ENCODE measurements around the gene ODAD4.
A peak's percentile ranks its signal among the peaks of the same experiment; 100 is the strongest.

ODAD4 gene

DNA sequence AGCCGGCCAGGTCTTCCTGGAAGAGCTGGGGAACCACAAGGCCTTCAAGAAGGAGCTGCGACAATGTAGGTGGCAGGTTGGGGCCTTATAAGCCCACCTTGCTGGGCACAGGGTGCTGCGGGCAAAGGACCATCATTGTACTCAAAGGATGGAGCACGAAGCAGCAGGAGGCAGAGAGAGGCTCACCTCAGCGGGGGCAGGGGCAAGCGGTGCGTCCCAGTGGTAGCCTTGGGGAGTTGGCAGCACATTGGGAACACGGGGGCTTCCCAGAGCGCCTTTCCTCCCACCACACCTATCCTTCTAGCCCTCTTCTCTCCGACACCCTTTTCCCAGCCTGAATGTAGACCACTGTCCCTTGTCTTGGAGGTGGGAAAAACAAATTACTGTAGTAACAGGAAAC, 38.3 kb downstream of the ODAD4 start:
- peaks cover 36% of the 10 kb centered on the region for H3K36me3 ChIP-seq (ENCODE audit: control insufficient read depth, insufficient read depth, low read length)
- H3K27me3 ChIP-seq (ENCODE audit: control insufficient read depth, insufficient read depth, low read length, poor library complexity, severe bottlenecking), result no peaks in the 10 kb centered on the region
- H3K4me1 ChIP-seq (ENCODE audit: control insufficient read depth, insufficient read depth, low read length), result peaks cover 11% of the 10 kb centered on the region
- H3K4me3 ChIP-seq (ENCODE audit: insufficient read depth, low read depth, low read length), result no peak overlapping the region
- no peak overlapping the region for H3K27ac ChIP-seq (ENCODE audit: insufficient read depth, low read depth, low read length, poor library complexity, severe bottlenecking)
- no peaks in the 10 kb centered on the region for H3K9me3 ChIP-seq (ENCODE audit: control insufficient read depth, low read length)
- WGBS, 2 experiments, result 96% methylated on average over 10 of the region's 10 CpGs

DNA sequence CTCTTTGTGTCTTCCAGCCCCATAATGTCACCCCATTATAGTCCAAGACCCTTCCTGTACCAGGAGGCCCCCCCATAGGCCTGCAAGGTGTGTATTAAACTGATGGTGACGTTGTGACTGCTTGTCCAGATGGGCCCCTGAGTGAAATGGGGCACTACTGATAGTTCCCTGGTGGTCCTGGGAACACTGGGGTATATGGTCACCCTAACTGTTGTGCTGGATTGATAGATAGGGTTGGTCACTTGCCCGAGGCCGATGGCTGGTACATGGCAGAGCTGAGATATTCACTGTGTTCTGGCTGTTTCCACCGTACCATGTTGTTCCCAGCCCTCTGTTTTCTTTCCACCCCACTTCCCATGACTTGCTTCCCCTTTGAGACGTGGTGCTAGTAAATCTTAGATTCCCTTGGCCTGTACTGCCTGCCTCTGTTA, 40.5 kb downstream of the ODAD4 start:
- no peak overlapping the region for H3K27ac ChIP-seq (ENCODE audit: insufficient read depth, low read depth, low read length, poor library complexity, severe bottlenecking)
- H3K9me3 ChIP-seq (ENCODE audit: control insufficient read depth, low read length), result no peaks in the 10 kb centered on the region
- H3K36me3 ChIP-seq (ENCODE audit: control insufficient read depth, insufficient read depth, low read length), result peaks cover 50% of the 10 kb centered on the region
- no peak overlapping the region for H3K4me3 ChIP-seq (ENCODE audit: insufficient read depth, low read depth, low read length)
- peaks cover 8% of the 10 kb centered on the region for H3K4me1 ChIP-seq (ENCODE audit: control insufficient read depth, insufficient read depth, low read length)
- WGBS, 2 experiments, result 91 to 94% methylated on average over 5 of the region's 5 CpGs
- H3K27me3 ChIP-seq (ENCODE audit: control insufficient read depth, insufficient read depth, low read length, poor library complexity, severe bottlenecking), result no peaks in the 10 kb centered on the region

DNA sequence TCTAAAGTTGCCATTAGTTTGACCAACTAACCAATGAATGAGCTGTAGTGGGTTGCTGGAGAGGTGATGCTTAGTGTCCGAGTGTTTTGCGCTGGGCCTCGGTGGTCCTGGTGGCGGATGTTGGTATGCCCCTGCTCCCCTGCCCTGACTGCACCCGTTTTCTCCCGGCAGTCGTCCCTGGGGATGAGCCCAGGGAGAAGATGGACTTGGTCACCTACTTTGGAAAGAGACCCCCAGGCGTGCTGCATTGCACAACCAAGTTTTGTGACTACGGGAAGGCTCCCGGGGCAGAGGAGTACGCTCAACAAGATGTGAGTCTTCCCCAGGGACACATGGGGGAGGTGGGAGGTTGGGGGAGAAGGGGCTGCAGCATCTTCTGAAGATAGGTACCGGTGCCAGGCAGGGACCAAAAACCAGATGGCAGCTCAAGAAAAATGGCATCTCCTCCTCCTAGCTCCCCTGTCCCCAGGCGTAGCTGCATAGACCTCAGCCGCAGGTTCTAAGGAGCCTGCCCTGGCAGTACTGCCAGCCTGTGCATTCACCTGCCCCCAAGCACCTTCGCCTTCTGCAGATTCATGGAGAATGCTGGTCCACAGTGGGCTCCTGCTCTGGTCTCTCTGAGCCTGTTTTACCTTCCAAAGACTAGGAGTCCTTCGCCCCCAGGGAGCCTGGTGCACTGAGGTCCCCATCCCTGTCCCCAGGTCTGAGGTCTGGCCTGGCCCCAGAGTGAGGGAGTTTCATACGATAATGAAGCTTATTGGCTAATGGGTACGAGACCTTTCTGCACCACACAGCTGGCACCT, 41.5 kb downstream of the ODAD4 start:
- no peak overlapping the region for H3K27ac ChIP-seq (ENCODE audit: insufficient read depth, low read depth, low read length, poor library complexity, severe bottlenecking)
- H3K4me1 ChIP-seq (ENCODE audit: control insufficient read depth, insufficient read depth, low read length), result peaks cover 8% of the 10 kb centered on the region
- no peaks in the 10 kb centered on the region for H3K27me3 ChIP-seq (ENCODE audit: control insufficient read depth, insufficient read depth, low read length, poor library complexity, severe bottlenecking)
- H3K4me3 ChIP-seq (ENCODE audit: insufficient read depth, low read depth, low read length), result no peak overlapping the region
- no peaks in the 10 kb centered on the region for H3K9me3 ChIP-seq (ENCODE audit: control insufficient read depth, low read length)
- H3K36me3 ChIP-seq (ENCODE audit: control insufficient read depth, insufficient read depth, low read length), result peaks cover 58% of the 10 kb centered on the region
- WGBS, 2 experiments, result 91% methylated on average over 18 of the region's 18 CpGs

DNA sequence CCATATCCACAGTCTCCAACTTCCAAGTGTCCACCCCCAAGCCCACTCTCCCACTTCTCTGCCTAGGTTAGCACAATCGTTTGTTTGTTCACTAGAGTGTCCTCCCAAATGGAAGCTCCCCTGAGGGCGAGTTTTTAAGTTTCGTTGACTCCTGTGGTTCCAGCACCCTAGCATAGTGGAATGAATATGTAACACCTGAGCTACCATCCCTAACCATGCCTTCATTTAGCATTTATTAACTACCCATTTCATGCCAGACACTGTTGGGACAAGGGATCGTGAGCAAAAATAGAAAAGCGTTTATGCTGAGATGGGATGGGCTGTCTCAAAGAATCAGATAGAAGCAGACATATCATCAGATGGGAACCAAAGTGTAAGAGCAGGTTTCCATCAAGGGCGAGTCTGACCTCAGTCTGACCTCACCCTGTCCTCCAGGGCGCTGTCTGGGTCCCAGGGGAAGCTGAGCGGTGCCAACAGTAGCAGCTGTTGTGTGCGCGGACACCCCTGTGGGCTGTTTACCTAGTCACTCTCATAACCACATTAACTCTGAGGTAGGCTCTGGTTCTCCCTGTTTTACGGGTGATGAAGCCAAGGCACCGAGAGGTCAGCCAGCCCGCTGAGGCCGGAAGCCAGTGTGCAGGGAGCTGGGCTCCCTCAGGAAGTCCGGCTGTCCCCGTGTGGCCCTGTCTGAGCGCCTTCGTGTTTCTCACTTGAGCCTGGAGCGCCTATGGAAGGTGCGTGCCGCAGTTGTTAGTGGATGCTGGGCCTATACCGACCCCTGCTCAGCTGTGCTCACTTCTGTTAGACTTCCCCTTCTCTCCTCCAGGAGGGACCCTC, 42.4 kb downstream of the ODAD4 start:
- peaks cover 2% of the 10 kb centered on the region for H3K4me1 ChIP-seq (ENCODE audit: control insufficient read depth, insufficient read depth, low read length)
- H3K4me3 ChIP-seq (ENCODE audit: insufficient read depth, low read depth, low read length), result no peak overlapping the region
- H3K27ac ChIP-seq (ENCODE audit: insufficient read depth, low read depth, low read length, poor library complexity, severe bottlenecking), result peak overlapping the region; percentile 8
- 94 to 95% methylated on average over 22 of the region's 22 CpGs for WGBS, 2 experiments
- H3K9me3 ChIP-seq (ENCODE audit: control insufficient read depth, low read length), result no peaks in the 10 kb centered on the region
- no peaks in the 10 kb centered on the region for H3K27me3 ChIP-seq (ENCODE audit: control insufficient read depth, insufficient read depth, low read length, poor library complexity, severe bottlenecking)
- peaks cover 63% of the 10 kb centered on the region for H3K36me3 ChIP-seq (ENCODE audit: control insufficient read depth, insufficient read depth, low read length)

DNA sequence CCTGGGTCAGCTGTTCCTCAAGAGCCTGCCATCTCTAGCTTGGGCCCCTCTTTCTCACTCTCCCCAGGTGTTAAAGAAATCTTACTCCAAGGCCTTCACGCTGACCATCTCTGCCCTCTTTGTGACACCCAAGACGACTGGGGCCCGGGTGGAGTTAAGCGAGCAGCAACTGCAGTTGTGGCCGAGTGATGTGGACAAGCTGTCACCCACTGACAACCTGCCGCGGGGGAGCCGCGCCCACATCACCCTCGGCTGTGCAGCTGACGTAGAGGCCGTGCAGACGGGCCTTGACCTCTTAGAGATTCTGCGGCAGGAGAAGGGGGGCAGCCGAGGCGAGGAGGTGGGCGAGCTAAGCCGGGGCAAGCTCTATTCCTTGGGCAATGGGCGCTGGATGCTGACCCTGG, 43.0 kb downstream of the ODAD4 start:
- H3K9me3 ChIP-seq (ENCODE audit: control insufficient read depth, low read length), result no peaks in the 10 kb centered on the region
- WGBS, 2 experiments, result 94 to 95% methylated on average over 19 of the region's 19 CpGs
- H3K4me3 ChIP-seq (ENCODE audit: insufficient read depth, low read depth, low read length), result no peak overlapping the region
- H3K4me1 ChIP-seq (ENCODE audit: control insufficient read depth, insufficient read depth, low read length), result no peaks in the 10 kb centered on the region
- no peak overlapping the region for H3K27ac ChIP-seq (ENCODE audit: insufficient read depth, low read depth, low read length, poor library complexity, severe bottlenecking)
- no peaks in the 10 kb centered on the region for H3K27me3 ChIP-seq (ENCODE audit: control insufficient read depth, insufficient read depth, low read length, poor library complexity, severe bottlenecking)
- peaks cover 62% of the 10 kb centered on the region for H3K36me3 ChIP-seq (ENCODE audit: control insufficient read depth, insufficient read depth, low read length)

DNA sequence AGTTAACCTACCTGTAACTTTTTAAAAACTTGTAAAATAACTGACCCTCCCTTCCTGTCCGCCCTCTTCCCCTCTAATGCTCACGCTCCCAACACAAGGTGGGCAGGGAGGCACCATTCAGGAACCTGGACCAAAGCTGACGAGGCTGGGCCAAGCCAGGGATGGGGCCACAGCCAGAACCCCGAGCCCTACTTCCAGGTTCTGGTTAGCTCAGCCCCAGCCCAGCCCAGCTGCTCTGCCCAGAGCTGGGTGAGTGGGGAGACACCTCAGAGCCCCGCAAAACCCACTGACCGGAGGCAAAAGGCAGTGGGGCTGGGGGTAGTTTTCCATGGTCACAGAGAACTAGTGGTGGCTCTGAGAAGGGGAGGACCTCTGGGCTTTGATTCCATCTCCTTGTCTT, 43.6 kb downstream of the ODAD4 start:
- peaks cover 60% of the 10 kb centered on the region for H3K36me3 ChIP-seq (ENCODE audit: control insufficient read depth, insufficient read depth, low read length)
- no peaks in the 10 kb centered on the region for H3K9me3 ChIP-seq (ENCODE audit: control insufficient read depth, low read length)
- no peak overlapping the region for H3K4me3 ChIP-seq (ENCODE audit: insufficient read depth, low read depth, low read length)
- no peak overlapping the region for H3K27ac ChIP-seq (ENCODE audit: insufficient read depth, low read depth, low read length, poor library complexity, severe bottlenecking)
- H3K4me1 ChIP-seq (ENCODE audit: control insufficient read depth, insufficient read depth, low read length), result no peaks in the 10 kb centered on the region
- no peaks in the 10 kb centered on the region for H3K27me3 ChIP-seq (ENCODE audit: control insufficient read depth, insufficient read depth, low read length, poor library complexity, severe bottlenecking)
- 94 to 96% methylated on average over 6 of the region's 6 CpGs for WGBS, 2 experiments

DNA sequence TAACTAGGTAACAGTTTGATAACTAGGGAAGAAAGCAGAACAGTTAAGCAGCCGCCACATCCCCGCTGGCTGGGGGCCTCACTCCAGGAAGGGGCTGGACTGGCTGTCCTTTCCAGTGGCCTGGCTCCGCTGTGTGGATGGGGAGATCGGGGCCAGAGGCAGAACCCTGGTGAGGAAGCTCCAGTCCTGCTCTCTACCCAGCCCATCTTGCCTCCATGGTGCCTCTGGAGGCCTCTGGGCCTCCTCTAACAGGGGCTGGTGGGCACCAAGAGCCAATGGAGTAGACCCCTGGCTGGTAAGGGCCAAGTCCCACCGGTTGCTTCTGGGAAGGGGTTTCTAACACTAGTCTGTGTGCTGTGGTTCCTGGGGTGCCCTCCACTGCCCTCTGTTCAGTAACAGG, 44.2 kb downstream of the ODAD4 start:
- Histone ChIP-seq H3K4me1 (ENCODE audit: control insufficient read depth, insufficient read depth, low read length) (no peaks in the 10 kb centered on the region), H3K36me3 (ENCODE audit: control insufficient read depth, insufficient read depth, low read length) (peaks cover 63% of the 10 kb centered on the region), H3K4me3 (ENCODE audit: insufficient read depth, low read depth, low read length) (no peak overlapping the region), H3K27ac (ENCODE audit: insufficient read depth, low read depth, low read length, poor library complexity, severe bottlenecking) (no peak overlapping the region), H3K9me3 (ENCODE audit: control insufficient read depth, low read length) (no peaks in the 10 kb centered on the region), H3K27me3 (ENCODE audit: control insufficient read depth, insufficient read depth, low read length, poor library complexity, severe bottlenecking) (no peaks in the 10 kb centered on the region)
- WGBS, 2 experiments, result 94 to 97% methylated on average over 5 of the region's 5 CpGs

DNA sequence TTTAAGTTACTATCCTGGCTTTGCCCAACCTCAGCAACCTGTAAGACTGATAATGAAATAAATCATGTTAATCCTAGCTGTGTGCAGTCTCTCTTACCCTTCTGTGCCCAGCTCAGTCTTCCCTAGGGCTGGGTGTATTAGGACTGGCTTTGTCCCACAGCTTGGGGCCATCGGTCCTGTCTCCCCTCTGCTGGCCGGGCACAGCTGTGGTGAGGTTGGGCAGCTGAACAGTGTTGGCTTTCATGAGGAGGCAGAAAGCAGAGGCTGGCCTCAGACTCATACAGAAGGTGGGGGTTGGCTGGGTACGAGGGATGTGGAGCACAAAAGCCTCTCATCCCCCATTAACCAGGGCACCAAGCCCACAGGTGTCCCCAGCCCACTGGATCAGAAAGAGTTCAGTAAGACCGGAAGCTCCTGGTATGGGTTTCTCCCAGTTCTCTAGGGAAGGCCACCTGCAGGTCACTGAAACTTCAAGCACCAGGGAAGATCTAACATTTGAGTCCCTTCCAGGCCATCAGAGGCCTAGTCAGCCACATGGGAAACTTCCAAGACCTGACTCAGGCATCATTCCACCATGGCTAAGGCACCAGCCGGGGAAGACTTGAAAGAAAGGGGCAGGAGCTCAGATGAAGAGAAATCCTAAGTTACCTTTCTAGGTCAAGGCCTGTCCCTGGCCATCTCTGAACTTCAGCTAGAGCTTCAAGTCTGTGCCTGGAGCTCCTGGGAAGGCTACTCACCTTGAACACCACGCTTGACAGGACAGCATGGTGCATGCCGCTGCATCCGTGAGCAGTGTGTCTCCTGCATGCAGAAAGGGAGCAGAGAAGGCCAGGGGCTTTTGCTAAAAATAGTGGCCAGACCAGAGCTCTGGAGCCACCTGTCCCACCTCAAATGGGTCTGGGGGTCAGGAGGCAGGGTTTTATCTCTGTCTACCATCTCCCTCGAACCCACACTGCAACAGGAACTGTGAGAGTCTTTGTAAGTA, 45.0 kb downstream of the ODAD4 start:
- Histone ChIP-seq H3K4me1 (ENCODE audit: control insufficient read depth, insufficient read depth, low read length) (no peaks in the 10 kb centered on the region), H3K9me3 (ENCODE audit: control insufficient read depth, low read length) (no peaks in the 10 kb centered on the region), H3K36me3 (ENCODE audit: control insufficient read depth, insufficient read depth, low read length) (peaks cover 69% of the 10 kb centered on the region), H3K4me3 (ENCODE audit: insufficient read depth, low read depth, low read length) (no peak overlapping the region), H3K27me3 (ENCODE audit: control insufficient read depth, insufficient read depth, low read length, poor library complexity, severe bottlenecking) (no peaks in the 10 kb centered on the region), H3K27ac (ENCODE audit: insufficient read depth, low read depth, low read length, poor library complexity, severe bottlenecking) (no peak overlapping the region)
- whole genome bisulfite sequencing, 2 experiments, result 96 to 97% methylated on average over 9 of the region's 9 CpGs

DNA sequence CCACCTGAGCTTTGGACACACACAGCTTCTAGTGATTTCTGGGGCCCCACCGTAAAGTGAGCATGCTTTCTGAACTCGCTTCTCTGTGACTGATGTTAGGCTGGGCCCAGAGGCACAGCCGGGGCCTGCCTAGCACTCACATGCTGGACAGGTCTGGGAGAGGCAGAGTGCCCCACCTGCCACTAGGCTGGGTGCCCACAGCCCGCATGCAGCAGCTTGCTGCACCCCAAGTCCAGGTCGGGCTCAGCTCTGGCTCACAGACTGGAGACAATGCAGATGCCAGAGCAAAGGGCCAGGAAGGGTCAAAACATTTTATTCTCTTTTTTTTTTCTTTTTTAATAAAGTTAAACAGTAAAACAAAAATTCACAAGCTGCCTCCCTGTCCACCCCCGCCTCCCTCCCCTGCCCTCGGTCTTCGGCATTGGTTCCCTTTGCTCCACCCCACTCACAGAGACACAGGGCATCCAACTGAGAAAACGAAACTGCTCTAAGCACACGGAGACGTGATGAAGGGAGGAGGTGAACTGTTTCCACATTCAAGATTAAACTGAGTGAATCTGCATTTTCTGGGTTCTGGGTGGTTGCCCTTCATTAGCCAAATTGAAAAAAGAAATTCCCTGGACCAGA, 45.8 kb downstream of the ODAD4 start:
- Histone ChIP-seq H3K9me3 (ENCODE audit: control insufficient read depth, low read length) (no peaks in the 10 kb centered on the region), H3K4me1 (ENCODE audit: control insufficient read depth, insufficient read depth, low read length) (no peaks in the 10 kb centered on the region), H3K36me3 (ENCODE audit: control insufficient read depth, insufficient read depth, low read length) (peaks cover 77% of the 10 kb centered on the region), H3K27me3 (ENCODE audit: control insufficient read depth, insufficient read depth, low read length, poor library complexity, severe bottlenecking) (no peaks in the 10 kb centered on the region), H3K27ac (ENCODE audit: insufficient read depth, low read depth, low read length, poor library complexity, severe bottlenecking) (no peak overlapping the region), H3K4me3 (ENCODE audit: insufficient read depth, low read depth, low read length) (no peak overlapping the region)
- WGBS, 2 experiments, result 93 to 96% methylated on average over 11 of the region's 11 CpGs

Measured in ectodermal cell (in vitro differentiated cells).